Activated CD4-positive, alpha-beta T cell treated with anti-CD3 and anti-CD28 coated beads for 1 hour (primary cell): ENCODE data around the gene CCNY.
"Not testable (repeated sequence)": the region's sequence is repeated elsewhere in the genome, so short reads cannot be mapped to it uniquely, and the experiment has no call there.

Experiments used
- DNase-seq: peaks from one replicate; pipeline ENCODE4 v3.0.0-alpha.2; 2020

CCNY gene

GRCh38 chr10:35535136-35535535 lies 198.8 kb downstream of the CCNY start:
- DNase-seq, result no peak

DNA sequence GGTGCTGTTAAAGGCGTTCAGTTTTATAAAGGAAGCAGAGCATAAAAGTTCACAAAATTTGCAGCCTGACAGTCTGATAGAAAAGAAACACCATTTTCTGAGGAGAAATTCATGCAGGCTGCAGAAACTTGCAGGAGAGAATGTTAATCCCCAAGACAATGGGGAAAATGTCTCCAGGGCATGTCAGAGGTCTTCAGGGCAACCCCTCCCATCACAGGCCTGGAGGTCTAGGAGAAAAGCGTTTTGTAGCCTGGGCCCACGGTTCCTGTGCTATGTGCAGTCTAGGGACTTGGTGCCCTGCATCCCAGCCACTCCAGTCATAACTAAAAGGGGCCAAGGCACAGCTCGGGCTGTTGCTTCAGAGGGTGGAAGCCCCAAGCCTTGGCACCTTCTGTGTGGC lies 200.5 kb downstream of the CCNY start:
- no peak for DNase-seq

DNA sequence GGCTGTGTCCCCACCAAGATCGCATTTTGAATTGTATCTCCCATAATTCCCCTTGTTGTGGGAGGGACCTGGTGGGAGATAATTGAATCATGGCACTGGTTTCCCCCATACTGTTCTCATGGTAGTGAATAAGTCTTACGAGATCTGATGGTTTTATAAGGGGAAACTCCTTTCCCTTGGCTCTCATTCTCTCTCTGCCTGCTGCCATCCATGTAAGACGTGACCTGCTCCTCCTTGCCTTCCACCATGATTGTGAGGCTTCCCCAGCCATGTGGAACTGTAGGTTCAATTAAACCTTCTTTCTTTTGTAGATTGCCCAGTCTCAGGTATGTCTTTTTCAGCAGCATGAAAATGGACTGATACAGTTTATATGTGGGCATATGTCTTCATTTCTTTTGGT lies 201.6 kb downstream of the CCNY start:
- not testable (repeated sequence) for DNase-seq

DNA sequence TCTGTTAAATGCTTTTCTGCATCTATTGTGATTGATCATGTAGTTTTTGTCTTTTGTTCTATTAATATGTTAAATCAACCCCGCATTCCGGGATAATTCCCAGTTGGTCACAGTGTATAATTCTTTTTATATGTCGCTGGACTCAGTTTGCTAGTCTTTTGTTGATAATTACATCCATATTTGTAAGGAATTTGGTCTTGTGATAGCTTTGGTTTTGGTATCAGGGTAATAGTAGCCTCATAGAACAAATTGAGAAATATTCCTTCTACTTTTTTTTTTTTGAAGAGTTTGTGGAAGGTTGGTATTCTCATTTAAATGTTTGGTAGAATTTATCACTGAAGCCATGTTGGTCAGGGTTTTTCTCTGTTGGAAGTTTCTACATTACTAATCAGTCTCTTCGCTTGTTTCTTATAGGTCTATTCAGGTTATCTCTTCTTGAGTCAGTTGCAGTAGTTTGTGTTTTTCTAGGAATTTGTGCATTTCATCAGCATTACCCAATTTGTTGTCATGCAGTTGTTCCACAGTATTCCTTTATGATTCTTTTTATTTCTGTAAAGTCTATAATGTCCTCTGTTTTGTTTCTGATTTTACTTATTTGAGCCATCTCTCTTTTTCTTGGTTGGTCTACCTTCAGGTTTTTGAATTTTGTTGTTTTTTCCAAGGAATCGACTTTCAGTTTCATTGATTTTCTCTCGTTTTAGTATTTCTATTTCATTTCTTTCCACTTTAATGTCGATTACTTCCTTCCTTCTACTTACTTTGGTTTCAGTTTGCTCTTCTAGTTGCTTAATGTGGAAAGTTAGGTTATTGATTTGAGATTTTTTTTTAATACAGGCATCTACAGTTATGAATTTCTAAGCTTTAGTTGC lies 204.2 kb downstream of the CCNY start:
- DNase-seq, result no peak

- DNase-seq, result no peak
These were observed 205.4 kb downstream of the CCNY start for GRCh38 chr10:35541720-35542119.

- DNase-seq, result no peak
These were observed 206.0 kb downstream of the CCNY start for GRCh38 chr10:35542303-35542702.

DNA sequence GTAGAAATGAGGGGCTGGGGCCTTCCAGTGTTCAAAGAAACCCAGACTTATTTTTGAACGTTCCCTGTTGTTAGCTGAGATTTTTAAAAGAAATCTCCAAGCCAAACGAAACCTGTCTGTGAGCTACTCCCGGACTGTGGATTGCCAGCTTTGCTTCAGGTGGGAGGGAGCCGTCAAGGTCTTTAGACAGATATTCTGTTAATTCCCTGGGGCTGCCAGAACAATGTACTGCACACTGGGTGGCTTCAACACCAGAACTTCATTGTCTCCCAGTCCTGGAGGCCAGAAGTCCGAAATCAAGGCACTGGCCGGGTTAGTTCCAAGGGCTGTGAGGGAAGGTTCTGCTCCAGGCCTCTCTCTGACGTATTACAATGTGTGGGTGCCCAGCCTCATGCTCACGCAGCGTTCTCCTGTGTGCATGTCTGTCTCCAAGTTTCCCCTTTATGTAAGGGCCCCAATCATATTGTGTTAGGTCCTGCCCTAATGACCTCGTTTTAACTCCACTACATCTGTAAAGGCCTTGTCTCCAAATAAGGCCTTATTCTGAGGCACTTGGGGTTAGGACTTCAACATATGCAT lies 208.9 kb downstream of the CCNY start:
- DNase-seq, result no peak

- no peak for DNase-seq
These were observed 209.7 kb downstream of the CCNY start for GRCh38 chr10:35545878-35546590.

- DNase-seq, result no peak
These were observed 210.5 kb downstream of the CCNY start for GRCh38 chr10:35546824-35547225.

- DNase-seq, result no peak
These were observed 216.5 kb downstream of the CCNY start for GRCh38 chr10:35552650-35553342.

DNA sequence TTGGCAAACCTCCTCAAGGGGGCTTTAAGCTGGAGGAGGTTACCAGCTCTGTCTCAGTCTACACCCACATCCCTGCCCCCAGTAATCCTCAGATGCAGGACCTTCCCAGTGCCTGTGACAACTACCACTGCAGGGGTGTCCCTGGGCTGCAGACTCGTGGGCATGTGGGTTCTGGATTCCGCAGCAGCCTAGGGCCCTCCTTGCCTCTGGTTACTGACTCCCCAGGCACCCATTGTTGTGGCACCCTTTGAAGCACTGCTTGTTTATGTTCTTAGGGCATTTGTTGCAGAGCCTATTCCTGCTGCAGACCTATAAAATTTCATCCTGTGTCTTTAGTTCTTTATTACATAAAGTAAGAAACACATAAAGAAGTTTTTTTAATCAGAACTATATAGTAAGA lies 217.7 kb downstream of the CCNY start:
- no peak for DNase-seq

GRCh38 chr10:35554461-35555056 lies 218.2 kb downstream of the CCNY start:
- DNase-seq, result no peak

- no peak for DNase-seq
These were observed 219.9 kb downstream of the CCNY start for GRCh38 chr10:35555962-35556930.

- no peak for DNase-seq
These were observed 222.0 kb downstream of the CCNY start for GRCh38 chr10:35558276-35558675.

DNA sequence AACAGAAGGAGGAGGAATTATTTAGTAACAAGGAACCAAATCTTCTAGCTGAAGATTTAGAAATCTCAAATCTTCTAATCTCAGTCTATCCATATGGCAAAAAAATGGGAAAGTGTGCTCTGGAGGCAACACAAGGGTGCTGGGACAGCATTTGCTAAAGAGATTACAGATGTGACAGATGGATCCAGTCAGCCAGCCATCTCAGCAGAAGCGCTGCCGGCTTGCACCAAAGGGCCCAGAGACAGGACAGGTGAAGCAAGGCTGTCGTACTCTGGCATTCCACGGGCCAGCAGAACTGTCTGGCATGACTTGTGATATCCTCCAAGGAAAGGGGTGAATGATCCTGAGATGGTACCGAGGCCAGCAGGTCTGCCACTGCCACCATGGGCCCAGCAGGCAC lies 223.1 kb downstream of the CCNY start:
- DNase-seq, result no peak

DNA sequence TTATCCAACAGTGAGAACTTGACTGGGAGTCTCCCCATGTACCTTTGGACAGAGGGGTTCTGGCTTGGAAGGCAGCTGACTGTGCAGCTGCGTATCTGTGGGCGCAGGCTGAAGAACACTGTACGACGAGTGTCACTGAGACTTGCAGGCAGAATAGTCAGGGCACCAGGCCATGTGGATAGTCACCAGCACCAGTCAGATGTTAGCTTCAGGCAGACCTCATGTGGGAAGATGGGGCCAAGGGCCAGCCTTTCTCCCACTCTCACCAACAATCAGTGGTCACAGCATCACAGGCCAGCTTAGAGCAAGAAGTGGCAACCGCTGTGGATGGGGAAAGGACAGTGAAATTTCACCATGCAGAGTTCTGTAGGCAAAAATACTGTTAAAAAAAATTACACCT lies 225.4 kb downstream of the CCNY start:
- DNase-seq, result no peak

- DNase-seq, result no peak
These were observed 226.1 kb downstream of the CCNY start for GRCh38 chr10:35562427-35562826.

GRCh38 chr10:35563261-35563891 lies 227.1 kb downstream of the CCNY start:
- DNase-seq, result no peak

- DNase-seq, result no peak
These were observed 228.1 kb downstream of the CCNY start for GRCh38 chr10:35564341-35564968.

DNA sequence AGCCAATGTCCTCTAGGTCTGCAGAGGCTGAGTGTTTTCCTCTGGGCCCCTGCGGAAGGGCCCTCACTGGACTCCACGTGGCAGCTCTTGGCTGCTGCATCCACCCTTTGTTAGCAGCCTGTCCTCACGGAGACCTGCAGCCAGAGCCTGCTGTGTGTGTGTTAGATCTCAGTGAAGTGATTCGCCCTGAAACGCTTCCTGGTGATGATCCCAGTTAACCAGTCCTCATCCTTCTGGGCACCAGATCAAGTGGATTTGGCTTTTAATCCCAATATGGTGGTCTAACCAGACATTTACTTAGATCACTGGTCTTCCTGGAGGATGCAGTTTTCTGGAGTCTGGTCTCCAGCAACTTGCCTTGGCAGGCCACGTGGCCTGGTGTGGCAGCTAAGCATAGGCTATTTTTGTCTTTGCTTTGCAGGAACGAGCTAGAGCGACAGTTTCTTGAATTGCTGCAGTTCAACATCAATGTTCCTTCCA lies 229.3 kb downstream of the CCNY start:
- no peak for DNase-seq

- no peak for DNase-seq
These were observed 231.6 kb downstream of the CCNY start for GRCh38 chr10:35567951-35568350.
